NOMO-1 (cell line): ENCODE measurements around the gene GRIK4.

ENCODE experiments used
- DNase-seq, 2 experiments: peaks; one replicate each; lab custom pipeline; 2025; ENCODE audit not compliant: unreplicated experiment in 2 of 2; lab: John Stamatoyannopoulos, UW

The GRIK4 gene

GRCh38 chr11:120626791-120627190 lies 115.2 kb downstream of the GRIK4 start:
- no peak for DNase-seq

- DNase-seq, result no peak
Measured at GRCh38 chr11:120627327-120628163, 116.0 kb downstream of the GRIK4 start.

- DNase-seq, result no peak
Measured at GRCh38 chr11:120629407-120630080, 118.0 kb downstream of the GRIK4 start.

GRCh38 chr11:120630122-120630521 lies 118.6 kb downstream of the GRIK4 start:
- no peak for DNase-seq

- DNase-seq, result no peak
Measured at GRCh38 chr11:120632579-120632978, 121.0 kb downstream of the GRIK4 start.

- DNase-seq, result no peak
Measured at GRCh38 chr11:120633616-120634393, 122.3 kb downstream of the GRIK4 start.

GRCh38 chr11:120634706-120635105 lies 123.2 kb downstream of the GRIK4 start:
- DNase-seq, result no peak

GRCh38 chr11:120635136-120635810 lies 123.7 kb downstream of the GRIK4 start:
- DNase-seq, result no peak

- DNase-seq, result no peak
Measured at GRCh38 chr11:120637131-120637530, 125.6 kb downstream of the GRIK4 start.

- DNase-seq, result no peak
Measured at GRCh38 chr11:120642196-120642894, 130.8 kb downstream of the GRIK4 start.

GRCh38 chr11:120643284-120643683 lies 131.7 kb downstream of the GRIK4 start:
- DNase-seq, result no peak

- no peak for DNase-seq
Measured at GRCh38 chr11:120645639-120646038, 134.1 kb downstream of the GRIK4 start.

- no peak for DNase-seq
Measured at GRCh38 chr11:120646206-120646605, 134.7 kb downstream of the GRIK4 start.

- DNase-seq, result no peak
Measured at GRCh38 chr11:120647681-120648080, 136.1 kb downstream of the GRIK4 start.

- no peak for DNase-seq
Measured at GRCh38 chr11:120648771-120649170, 137.2 kb downstream of the GRIK4 start.

- DNase-seq, result no peak
Measured at GRCh38 chr11:120649316-120649715, 137.8 kb downstream of the GRIK4 start.

- DNase-seq, result no peak
Measured at GRCh38 chr11:120651396-120651795, 139.8 kb downstream of the GRIK4 start.

- DNase-seq, result no peak
Measured at GRCh38 chr11:120651836-120652235, 140.3 kb downstream of the GRIK4 start.

GRCh38 chr11:120652705-120653335 lies 141.3 kb downstream of the GRIK4 start:
- DNase-seq, result no peak

GRCh38 chr11:120655589-120655988 lies 144.0 kb downstream of the GRIK4 start:
- DNase-seq, result no peak
